Rectal smooth muscle tissue (tissue), 1 donor: ENCODE data around the gene TSEN54.

Source experiments
- H3K27ac ChIP-seq: one replicate; pipeline ENCODE4 v1.7.0; 2013; ENCODE audit warnings: low read depth, low read length, inconsistent platforms
- H3K27me3 ChIP-seq: one replicate; pipeline ENCODE4 v1.7.0; 2013; ENCODE audit warnings: low read length; ENCODE audit not compliant: control insufficient read depth, insufficient read depth
- H3K36me3 ChIP-seq: one replicate; pipeline ENCODE4 v1.7.0; 2013; ENCODE audit warnings: low read length; ENCODE audit not compliant: control insufficient read depth, insufficient read depth
- H3K4me1 ChIP-seq: one replicate; pipeline ENCODE4 v1.7.0; 2013; ENCODE audit warnings: low read length; ENCODE audit not compliant: control insufficient read depth, insufficient read depth
- H3K4me3 ChIP-seq: one replicate; pipeline ENCODE4 v1.7.0; 2013; ENCODE audit warnings: low read length
- H3K9ac ChIP-seq: one replicate; pipeline ENCODE4 v1.7.0; 2013; ENCODE audit warnings: low read length

TSEN54 gene

DNA sequence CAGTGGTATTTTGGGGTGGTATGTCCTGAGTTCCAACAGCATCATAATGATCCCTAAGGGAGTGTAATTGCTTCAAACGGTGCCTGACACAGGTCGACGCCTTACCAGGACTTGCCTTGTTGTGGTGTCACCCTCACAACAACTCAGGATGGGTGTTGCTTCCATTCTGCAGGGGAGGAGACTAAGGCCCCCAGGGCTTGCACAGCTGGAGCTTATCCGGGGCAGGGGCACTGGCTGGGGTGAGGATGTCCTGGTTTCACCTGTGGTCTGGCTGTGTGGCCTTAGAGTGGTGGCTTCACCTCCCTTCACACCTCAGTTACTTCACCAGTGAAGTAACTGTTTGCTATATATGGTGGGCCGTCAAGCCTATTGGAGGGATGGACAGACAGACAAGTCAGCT, 32.5 kb downstream of the TSEN54 start:
- Histone ChIP-seq H3K4me3 (no peak overlapping the region), H3K27ac (no peak overlapping the region), H3K27me3 (no peaks in the 10 kb centered on the region), H3K9ac (no peak overlapping the region), H3K36me3 (no peaks in the 10 kb centered on the region), H3K4me1 (no peaks in the 10 kb centered on the region)

GRCh38 chr17:75549246-75550138, 33.2 kb downstream of the TSEN54 start:
- Histone ChIP-seq H3K27me3 (no peaks in the 10 kb centered on the region), H3K4me3 (peak overlapping the region; percentile 47), H3K27ac (no peak overlapping the region), H3K9ac (no peak overlapping the region), H3K36me3 (no peaks in the 10 kb centered on the region), H3K4me1 (no peaks in the 10 kb centered on the region)

DNA sequence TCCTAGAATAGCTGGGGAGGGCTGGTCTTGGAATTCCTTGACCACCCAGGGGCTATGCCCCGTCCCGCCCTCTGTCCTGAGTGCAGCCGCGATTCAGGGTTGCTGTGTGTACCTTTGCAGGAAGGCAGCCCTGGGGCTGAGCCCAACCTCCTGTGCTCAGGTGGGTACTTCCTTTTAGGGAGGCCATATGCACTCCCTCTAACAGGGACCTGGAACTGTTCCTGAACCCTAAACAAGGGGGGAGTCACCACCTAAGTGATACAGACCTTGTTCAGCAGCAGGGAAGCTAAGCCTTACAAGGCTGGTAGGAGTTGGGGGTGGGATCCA, 33.8 kb downstream of the TSEN54 start:
- Histone ChIP-seq H3K9ac (no peak overlapping the region), H3K36me3 (no peaks in the 10 kb centered on the region), H3K27me3 (no peaks in the 10 kb centered on the region), H3K4me1 (no peaks in the 10 kb centered on the region), H3K4me3 (no peak overlapping the region), H3K27ac (no peak overlapping the region)

DNA sequence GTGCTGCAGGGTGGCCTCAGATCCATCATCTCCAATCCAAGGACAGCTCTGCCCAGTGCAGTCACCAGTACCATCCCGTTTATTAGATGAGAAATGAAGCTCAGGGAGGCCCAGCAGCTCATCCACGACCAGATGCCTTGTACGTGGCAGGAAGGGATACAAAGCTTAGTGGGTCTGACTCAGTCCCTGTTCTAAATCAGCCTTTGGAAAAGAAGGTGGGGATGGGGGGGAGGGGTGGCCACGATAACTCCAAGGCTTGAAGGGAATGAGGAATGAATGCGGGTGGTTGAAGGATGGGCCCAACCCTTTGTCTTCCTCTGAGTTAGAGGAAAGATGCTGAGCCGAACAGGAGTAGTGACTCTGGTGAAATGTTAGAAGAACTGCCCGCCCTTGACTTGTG, 34.9 kb downstream of the TSEN54 start:
- H3K36me3 ChIP-seq = no peaks in the 10 kb centered on the region
- no peak overlapping the region for H3K9ac ChIP-seq
- H3K4me1 ChIP-seq = no peaks in the 10 kb centered on the region
- no peaks in the 10 kb centered on the region for H3K27me3 ChIP-seq
- H3K4me3 ChIP-seq = no peak overlapping the region
- no peak overlapping the region for H3K27ac ChIP-seq

DNA sequence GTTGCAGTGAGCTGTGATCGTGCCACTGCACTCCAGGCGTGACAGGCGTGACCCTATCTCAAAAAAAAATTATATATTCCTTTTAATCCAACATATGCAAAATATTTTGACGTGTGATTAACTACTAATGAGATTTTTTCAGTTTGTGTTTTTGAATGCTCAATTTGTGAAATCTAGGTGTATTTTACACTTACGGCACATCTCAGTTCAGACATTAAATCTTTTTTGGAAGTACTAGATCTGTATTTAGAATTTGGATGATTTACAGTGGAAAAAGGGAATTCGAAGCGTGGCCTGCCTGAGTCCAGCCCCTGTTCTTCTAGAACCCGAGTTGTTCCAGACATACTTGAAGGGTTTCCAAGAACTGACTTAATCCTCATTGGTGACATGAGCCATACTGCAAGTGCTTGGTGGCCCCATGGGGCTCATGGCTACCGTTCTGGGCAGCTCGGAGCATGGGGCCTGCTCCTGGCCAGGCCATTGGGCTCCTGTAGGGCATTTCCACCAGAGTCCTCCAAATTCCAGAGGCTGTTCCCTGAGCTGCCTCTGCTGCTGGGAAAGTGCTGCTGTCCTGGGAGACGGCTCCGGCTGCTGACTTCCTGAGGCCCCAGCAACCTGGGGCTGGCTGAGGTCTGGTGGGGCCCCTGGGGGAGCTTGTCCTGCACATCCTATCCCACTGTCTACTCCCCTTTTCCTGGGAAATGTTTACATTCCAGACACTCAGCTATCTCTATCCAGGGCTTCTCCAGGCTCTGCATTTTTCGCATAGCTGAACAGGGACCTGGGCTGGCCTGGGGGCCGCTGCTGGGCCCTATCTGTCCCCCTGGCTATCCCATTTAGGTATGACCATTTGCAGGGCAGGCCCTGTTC, 36.3 kb downstream of the TSEN54 start:
- Histone ChIP-seq H3K27me3 (no peaks in the 10 kb centered on the region), H3K4me3 (no peak overlapping the region), H3K9ac (no peak overlapping the region), H3K4me1 (no peaks in the 10 kb centered on the region), H3K27ac (no peak overlapping the region), H3K36me3 (no peaks in the 10 kb centered on the region)

- H3K27ac ChIP-seq = no peak overlapping the region
- no peaks in the 10 kb centered on the region for H3K4me1 ChIP-seq
- no peaks in the 10 kb centered on the region for H3K36me3 ChIP-seq
- H3K4me3 ChIP-seq = no peak overlapping the region
- H3K27me3 ChIP-seq = no peaks in the 10 kb centered on the region
- H3K9ac ChIP-seq = no peak overlapping the region
Measured at GRCh38 chr17:75553295-75554110, 37.2 kb downstream of the TSEN54 start.

GRCh38 chr17:75555679-75556153, 39.4 kb downstream of the TSEN54 start:
- Histone ChIP-seq H3K4me3 (no peak overlapping the region), H3K27me3 (no peaks in the 10 kb centered on the region), H3K4me1 (no peaks in the 10 kb centered on the region), H3K9ac (no peak overlapping the region), H3K36me3 (no peaks in the 10 kb centered on the region), H3K27ac (no peak overlapping the region)

DNA sequence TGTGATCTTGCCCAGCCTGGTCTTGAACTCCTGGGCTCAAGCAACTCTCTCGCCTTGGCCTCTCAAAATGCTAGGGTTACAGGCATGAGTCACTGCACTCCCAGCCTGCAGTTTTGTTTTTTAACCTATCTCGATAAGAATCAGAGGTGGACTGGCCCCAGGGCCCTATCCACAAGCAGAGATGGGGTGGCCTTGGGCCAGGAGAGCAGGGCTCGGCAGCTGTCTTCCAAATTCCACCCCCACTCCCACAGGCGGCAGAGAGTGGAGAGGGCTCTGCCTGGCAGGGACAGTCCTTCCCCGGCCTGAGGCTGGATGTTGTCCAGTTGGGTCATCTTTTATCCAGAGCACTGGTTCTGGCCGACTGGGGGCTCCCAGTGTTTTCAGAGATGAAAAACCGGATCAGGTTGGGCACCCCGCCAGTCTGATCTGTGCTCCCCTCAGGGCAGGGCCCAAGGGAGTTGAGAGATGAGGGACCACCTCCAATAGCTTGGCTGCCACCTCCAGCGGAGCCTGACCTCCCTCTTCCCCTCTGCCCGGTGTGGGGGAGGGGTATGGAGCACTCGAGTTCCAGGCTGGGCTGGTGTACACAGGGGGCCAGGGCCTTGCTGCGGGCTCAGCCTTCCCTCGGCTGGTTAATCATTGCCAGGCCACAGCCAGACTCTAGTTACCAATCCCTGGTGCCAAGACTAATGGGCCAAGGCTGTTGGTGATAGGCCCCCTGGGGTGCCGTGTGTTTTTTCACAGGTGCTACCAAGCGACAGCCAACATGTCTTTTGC, 40.9 kb downstream of the TSEN54 start:
- H3K4me3 ChIP-seq = no peak overlapping the region
- no peak overlapping the region for H3K27ac ChIP-seq

GRCh38 chr17:75557852-75558665, 41.7 kb downstream of the TSEN54 start:
- no peaks in the 10 kb centered on the region for H3K4me1 ChIP-seq
- H3K27me3 ChIP-seq = no peaks in the 10 kb centered on the region
- peaks cover 2% of the 10 kb centered on the region for H3K36me3 ChIP-seq
- H3K9ac ChIP-seq = no peak overlapping the region
- no peak overlapping the region for H3K4me3 ChIP-seq
- no peak overlapping the region for H3K27ac ChIP-seq

More for the DNA sequence above, 40.9 kb downstream of the TSEN54 start:
- Histone ChIP-seq H3K27me3 (no peaks in the 10 kb centered on the region), H3K4me1 (no peaks in the 10 kb centered on the region), H3K9ac (no peak overlapping the region), H3K36me3 (no peaks in the 10 kb centered on the region)

- Histone ChIP-seq H3K36me3 (peaks cover 2% of the 10 kb centered on the region), H3K9ac (no peak overlapping the region), H3K27ac (no peak overlapping the region), H3K27me3 (no peaks in the 10 kb centered on the region), H3K4me3 (no peak overlapping the region), H3K4me1 (no peaks in the 10 kb centered on the region)
Measured at GRCh38 chr17:75558666-75559530, 42.6 kb downstream of the TSEN54 start.
